Heart left ventricle (tissue), 16 donors: ENCODE data around the gene KPTN. TPM values are rescaled to one million over a fixed set of nuclear protein-coding genes. Genes with fewer than 3 reads are reported as not detected.

Source experiments
- ATAC-seq, 4 donors: fragments of 200-7000 bp; cut with Tn5 transposase; one replicate each; pipeline ENCODE4 v1.9.1; 2020 to 2022; ENCODE audit warnings: moderate library complexity in 4 of 4, mild to moderate bottlenecking in 3 of 4, moderate number of reproducible peaks in 1 of 4
- DNase-seq, 5 donors: peaks; one replicate each; pipeline ENCODE4 v3.0.0-alpha.2; 2020
- H3K27ac ChIP-seq, 12 donors: fragments of 200-600 bp; sonication (generic) in 4 of 12; one replicate each; pipeline versions ENCODE4 v1.5.0 to v1.8.0; 2016 to 2022; ENCODE audit warnings: mild to moderate bottlenecking in 2 of 12
- H3K27me3 ChIP-seq, 9 donors: fragments of 200-600 bp; sonication (generic) in 2 of 9; one replicate each; pipeline versions ENCODE4 v1.5.1 to v1.8.0; 2016 to 2022; ENCODE audit warnings: mild to moderate bottlenecking in 3 of 9
- H3K36me3 ChIP-seq, 9 donors: fragments of 200-600 bp; sonication (generic) in 2 of 9; one replicate each; pipeline versions ENCODE4 v1.5.0 to v1.8.0; 2018 to 2022; ENCODE audit warnings: mild to moderate bottlenecking in 2 of 9
- H3K4me1 ChIP-seq, 12 donors: fragments of 200-600 bp; sonication (generic) in 4 of 12; one replicate each; pipeline versions ENCODE4 v1.5.0 to v1.8.0; 2016 to 2022; ENCODE audit warnings: mild to moderate bottlenecking in 3 of 12
- H3K4me3 ChIP-seq, 12 donors: fragments of 200-600 bp; sonication (generic) in 4 of 12; one replicate each; pipeline versions ENCODE4 v1.5.0 to v1.8.0; 2017 to 2022; ENCODE audit warnings: mild to moderate bottlenecking in 9 of 12, moderate library complexity in 4 of 12
- H3K9me3 ChIP-seq, 12 donors: fragments of 200-600 bp; sonication (generic) in 4 of 12; one replicate each; pipeline versions ENCODE4 v1.5.0 to v1.8.0; 2016 to 2022; ENCODE audit warnings: mild to moderate bottlenecking in 1 of 12
- POLR2A ChIP-seq, 2 donors: fragments of 450-650 bp; IDR thresholded peaks; one replicate each; pipeline ENCODE4 v1.6.1; 2017; ENCODE audit warnings: antibody characterized with exemption in 2 of 2, mild to moderate bottlenecking in 2 of 2, moderate library complexity in 2 of 2
- WGBS, 4 donors: extraction: QIAGEN DNeasy Blood & Tissue Kit in 2 of 4; methylation state at CpG; one replicate each; pipeline versions ENCODE4 v1.1.5 to v1.1.7; 2013 to 2018; 5-methylcytosine and 5-hydroxymethylcytosine counted together
- intact Hi-C, 10 donors: fragments of 100-400 bp; cut with DNase I; formaldehyde crosslinking; loops; one replicate each; pipeline versions ENCODE4 v1.11.1 to v1.14.2; 2022
- polyA plus RNA-seq, 2 donors: library from polyadenylated mRNA; stranded (reverse); fragments of 200-250 nt; gene quantifications; one replicate each; pipeline ENCODE4 v1.2.3, GENCODE V29; 2013
- total RNA-seq, 9 donors: library from RNA; depleted of rRNA in 2 of 9; stranded (reverse); fragments of >200 nt in 2 of 9; fragmentation: NEBNext Ultra II Directional in 3 of 9; extraction: Animal tissue kit (Norgen Biotek cat#: 25700) in 3 of 9; gene quantifications; one replicate each; pipeline versions ENCODE4 v1.1.0 to v1.2.4, GENCODE V29; 2016 to 2023
- TF ChIP-seq, protein P1 (sequence below), 12 donors: fragments of 200-600 bp; sonication (generic) in 4 of 12; IDR thresholded peaks; one replicate each; pipeline versions ENCODE4 v1.5.0 to v1.8.0; 2018 to 2022; ENCODE audit warnings: antibody characterized with exemption in 12 of 12, mild to moderate bottlenecking in 5 of 12
- donor health status: ischemic (EF 13 %, LVEDD 7.1; RV severe dilation, severe dysfunction).
- donor health status: healthy with polysubstance abuse.
- donor health status: DM: no; HTN: yes; CAD: no.
- donor health status: DM: no; HTN: no; CAD: no.
- donor health status: ischemic (EF 25% LVEDD 6.9; RV normal size, moderate dysfunction).
- donor health status: ischemic (EF 25% LVEDD 5.7; RV mildly dilated, moderate dysfunction).
- donor health status: healthy.
- donor health status: DM: yes; HTN: yes; CAD: no.
- donor health status: ischemic (EF 35%, LVEDD 5.7; RV mildly dilated, moderate dysfunction).
- donor health status: nonischemic (EF 11% LVEDD 7.7; RV severe dilation, severe dysfunction).
- donor health status: DM: yes; HTN: yes; CAD: no.
- donor health status: PGD.
- donor health status: ischemic (EF 29% LVEDD 5.4; RV normal size, mild dysfunction).
- donor health status: nonischemic (EF 23%, LVEDD 6.1; RV moderate dilation, normal function).

The KPTN gene
- total and polyA plus RNA-seq, 11 donors, result 3.2 to 15.8 (median 7.8) TPM

DNA sequence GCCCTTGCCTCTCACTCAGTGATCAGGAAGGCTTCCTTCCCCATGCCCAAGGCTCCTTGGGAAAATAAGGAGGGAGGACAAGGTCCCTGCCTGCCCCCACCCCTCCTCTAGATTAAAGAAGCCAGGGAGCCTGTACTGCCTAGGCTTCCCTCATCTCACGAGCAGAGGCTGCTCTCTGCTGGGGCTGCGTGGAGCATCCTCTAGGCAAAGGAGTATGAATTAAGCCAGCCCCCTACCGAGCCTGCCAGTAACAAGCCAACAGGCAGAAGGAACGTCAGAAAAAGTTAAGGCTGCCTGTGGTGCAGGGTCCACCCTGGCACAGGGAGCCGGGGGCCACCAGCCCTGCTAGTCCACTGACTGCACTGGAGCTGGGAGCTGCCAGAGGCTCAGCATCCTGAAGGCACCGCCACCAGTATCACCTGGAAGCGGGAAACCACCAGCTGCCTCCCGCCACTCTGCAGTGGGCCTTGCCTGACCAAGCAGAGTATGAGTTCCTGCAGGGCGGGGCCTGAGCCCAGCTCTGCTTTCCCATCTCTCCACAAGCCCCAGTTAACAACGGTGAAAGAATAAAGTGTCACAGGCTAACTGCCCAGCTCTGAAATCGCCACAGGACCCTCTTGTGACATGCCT, 24.0 kb upstream of the KPTN start:
- H3K36me3 ChIP-seq, result peaks cover 0 to 53% (median 14%) of the 10 kb centered on the region in 9 donors
- H3K9me3 ChIP-seq, result no peaks in the 10 kb centered on the region
- no peaks in the 10 kb centered on the region for H3K27me3 ChIP-seq
- 43 to 72% (median 65%) methylated on average over 4 to 11 of the region's 11 CpGs for WGBS, 4 donors
- H3K4me3 ChIP-seq, result no peak overlapping the region
- DNase-seq (no peak), ATAC-seq (peak in 1 of 4 donors; percentile 38)
- TF ChIP-seq, protein P1, sequence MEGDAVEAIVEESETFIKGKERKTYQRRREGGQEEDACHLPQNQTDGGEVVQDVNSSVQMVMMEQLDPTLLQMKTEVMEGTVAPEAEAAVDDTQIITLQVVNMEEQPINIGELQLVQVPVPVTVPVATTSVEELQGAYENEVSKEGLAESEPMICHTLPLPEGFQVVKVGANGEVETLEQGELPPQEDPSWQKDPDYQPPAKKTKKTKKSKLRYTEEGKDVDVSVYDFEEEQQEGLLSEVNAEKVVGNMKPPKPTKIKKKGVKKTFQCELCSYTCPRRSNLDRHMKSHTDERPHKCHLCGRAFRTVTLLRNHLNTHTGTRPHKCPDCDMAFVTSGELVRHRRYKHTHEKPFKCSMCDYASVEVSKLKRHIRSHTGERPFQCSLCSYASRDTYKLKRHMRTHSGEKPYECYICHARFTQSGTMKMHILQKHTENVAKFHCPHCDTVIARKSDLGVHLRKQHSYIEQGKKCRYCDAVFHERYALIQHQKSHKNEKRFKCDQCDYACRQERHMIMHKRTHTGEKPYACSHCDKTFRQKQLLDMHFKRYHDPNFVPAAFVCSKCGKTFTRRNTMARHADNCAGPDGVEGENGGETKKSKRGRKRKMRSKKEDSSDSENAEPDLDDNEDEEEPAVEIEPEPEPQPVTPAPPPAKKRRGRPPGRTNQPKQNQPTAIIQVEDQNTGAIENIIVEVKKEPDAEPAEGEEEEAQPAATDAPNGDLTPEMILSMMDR (IDR thresholded peaks at IDR 0.05), result peak in 3 of 12 donors; percentile 11 to 36 (median 23)
- no peak for TF ChIP-seq POLR2A (IDR thresholded peaks at IDR 0.05)
- H3K4me1 ChIP-seq, result peaks cover 21 to 85% (median 64%) of the 10 kb centered on the region in 12 donors
- H3K27ac ChIP-seq, result peak overlapping the region in 10 of 12 donors; percentile 57 to 99 (median 79)
- intact Hi-C loops, result no loop called here

GRCh38 chr19:47507012-47507411, 23.0 kb upstream of the KPTN start:
- H3K4me3 ChIP-seq, result peak overlapping the region in 1 of 12 donors; percentile 2
- DNase-seq (peak in 3 of 5 donors; percentile 65 to 71 (median 68)), ATAC-seq (peak; percentile 71 to 94 (median 88))

GRCh38 chr19:47506459-47506858, 22.4 kb upstream of the KPTN start:
- TF ChIP-seq, protein P1 (IDR thresholded peaks at IDR 0.05), result no peak
- TF ChIP-seq POLR2A (IDR thresholded peaks at IDR 0.05), result no peak
- WGBS, 4 donors, result 54 to 83% (median 63%) methylated on average over 1 to 8 of the region's 8 CpGs
- Histone ChIP-seq H3K36me3 (peaks cover 0 to 68% (median 28%) of the 10 kb centered on the region in 9 donors), H3K9me3 (no peaks in the 10 kb centered on the region), H3K4me1 (peaks cover 14 to 69% (median 49%) of the 10 kb centered on the region in 12 donors), H3K27me3 (no peaks in the 10 kb centered on the region), H3K4me3 (peak overlapping the region in 1 of 12 donors; percentile 2), H3K27ac (peak overlapping the region; percentile 11 to 99 (median 77))
- ATAC-seq (peak; percentile 29 to 65 (median 44)), DNase-seq (peak in 1 of 5 donors; percentile 38)
- intact Hi-C loops, result no loop called here

More at GRCh38 chr19:47507012-47507411, 23.0 kb upstream of the KPTN start:
- 32 to 47% (median 40%) methylated on average over 6 of the region's 6 CpGs for WGBS, 4 donors
- Histone ChIP-seq H3K4me1 (peaks cover 15 to 75% (median 55%) of the 10 kb centered on the region in 12 donors), H3K36me3 (peaks cover 0 to 62% (median 23%) of the 10 kb centered on the region in 9 donors), H3K27ac (peak overlapping the region; percentile 11 to 99 (median 77)), H3K27me3 (no peaks in the 10 kb centered on the region), H3K9me3 (no peaks in the 10 kb centered on the region)
- intact Hi-C loops, result no loop called here
- TF ChIP-seq, protein P1 (IDR thresholded peaks at IDR 0.05), result no peak
- no peak for TF ChIP-seq POLR2A (IDR thresholded peaks at IDR 0.05)

DNA sequence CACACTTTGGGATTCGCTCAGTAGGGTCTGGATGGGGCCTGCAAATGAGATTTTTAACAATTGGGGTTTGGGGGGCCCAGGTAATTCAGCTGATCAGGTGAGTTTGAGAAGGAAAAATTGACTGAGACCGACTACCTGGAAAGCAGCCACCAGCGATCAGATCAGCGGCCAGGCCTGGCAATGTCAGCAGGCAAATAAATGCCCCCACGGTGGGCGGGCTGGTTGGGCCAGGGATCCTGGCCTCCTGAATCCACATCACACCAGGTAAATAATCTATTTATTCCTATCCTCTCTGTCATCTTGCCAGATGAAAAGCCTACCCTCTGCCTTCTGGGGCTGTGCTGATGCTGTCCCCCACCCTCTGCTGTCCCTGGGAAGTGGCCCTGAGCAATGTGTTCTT, 21.5 kb upstream of the KPTN start:
- H3K27ac ChIP-seq, result peak overlapping the region in 1 of 12 donors; percentile 86
- ATAC-seq (no peak), DNase-seq (peak in 1 of 5 donors; percentile 19)
- no peaks in the 10 kb centered on the region for H3K9me3 ChIP-seq
- no peaks in the 10 kb centered on the region for H3K27me3 ChIP-seq
- H3K36me3 ChIP-seq, result peaks cover 0 to 72% (median 38%) of the 10 kb centered on the region in 9 donors
- peaks cover 5 to 60% (median 40%) of the 10 kb centered on the region in 12 donors for H3K4me1 ChIP-seq
- H3K4me3 ChIP-seq, result no peak overlapping the region
- intact Hi-C loops, result no loop called here
- TF ChIP-seq, protein P1 (IDR thresholded peaks at IDR 0.05), result no peak
- TF ChIP-seq POLR2A (IDR thresholded peaks at IDR 0.05), result no peak
- 85 to 97% (median 89%) methylated on average over 6 of the region's 6 CpGs for WGBS, 4 donors
